WTC11 (cell line): ENCODE results near the gene KRTAP10-7. TPM values are rescaled to one million over a fixed set of nuclear protein-coding genes. Genes with fewer than 3 reads are reported as not detected.

ENCODE experiments used
- ATAC-seq: fragments of 200-7000 bp; cut with Tn5 transposase; 2 replicates; pipeline ENCODE4 v1.10.0; 2021; ENCODE audit warnings: mild to moderate bottlenecking, moderate library complexity
- CTCF ChIA-PET: fragments of 300-600 bp; sonication (Branson Sonifier 250); formaldehyde crosslinking; loops from one replicate; lab custom pipeline; 2021; ENCODE audit warnings: antibody characterized with exemption; lab: Charles Lee
- POLR2A ChIA-PET: fragments of 350-600 bp; sonication (Branson Sonifier 250); formaldehyde crosslinking; loops from one replicate; lab custom pipeline; 2021; ENCODE audit warnings: antibody characterized with exemption; lab: Charles Lee
- DNase-seq: peaks from one replicate; pipeline ENCODE4 v3.0.0; 2021; ENCODE audit warnings: low spot score
- H3K27ac Mint-ChIP-seq: 2 replicates; pipeline ENCODE4 v1.8.0; 2021; ENCODE audit warnings: mixed read lengths
- H3K27me3 Mint-ChIP-seq: 2 replicates; pipeline ENCODE4 v1.8.0; 2021; ENCODE audit warnings: low read depth, mild to moderate bottlenecking, moderate library complexity, mixed read lengths
- H3K36me3 Mint-ChIP-seq: 2 replicates; pipeline ENCODE4 v1.8.0; 2021; ENCODE audit warnings: mixed read lengths
- H3K4me1 Mint-ChIP-seq: 2 replicates; pipeline ENCODE4 v1.8.0; 2022; ENCODE audit warnings: mixed read lengths
- H3K4me3 Mint-ChIP-seq: 2 replicates; pipeline ENCODE4 v1.8.0; 2021; ENCODE audit warnings: mild to moderate bottlenecking, moderate library complexity, mixed read lengths
- H3K9me3 Mint-ChIP-seq: 2 replicates; pipeline ENCODE4 v1.8.0; 2021; ENCODE audit warnings: mixed read lengths
- ESRRA ChIP-seq: sonication (generic); formaldehyde crosslinking; IDR thresholded peaks from 2 replicates; pipeline ENCODE4 v1.8.1; 2022; ENCODE audit warnings: mild to moderate bottlenecking, missing genetic modification reagents, borderline replicate concordance
- ETV6 ChIP-seq: sonication (generic); formaldehyde crosslinking; IDR thresholded peaks from 2 replicates; pipeline ENCODE4 v1.8.1; 2022; ENCODE audit warnings: mild to moderate bottlenecking, missing genetic modification reagents
- GRHL2 ChIP-seq: fragments of 250-450 bp; sonication (Bioruptor Pico); IDR thresholded peaks from 2 replicates; pipeline ENCODE4 v1.8.0; 2022; ENCODE audit warnings: mild to moderate bottlenecking, moderate library complexity; ENCODE audit not compliant: insufficient replicate concordance, severe bottlenecking
- HMGA2 ChIP-seq: fragments of 250-450 bp; sonication (Bioruptor Pico); IDR thresholded peaks from 2 replicates; pipeline ENCODE4 v1.4.0; 2021; ENCODE audit warnings: mild to moderate bottlenecking, moderate library complexity
- IRF2 ChIP-seq: sonication (generic); formaldehyde crosslinking; IDR thresholded peaks from 2 replicates; pipeline ENCODE4 v1.8.0; 2022; ENCODE audit warnings: low read depth, missing genetic modification reagents, borderline replicate concordance
- PRRX2 ChIP-seq: fragments of 250-450 bp; sonication (Bioruptor Pico); IDR thresholded peaks from 2 replicates; pipeline ENCODE4 v1.8.0; 2021; ENCODE audit warnings: mild to moderate bottlenecking
- RORB ChIP-seq: fragments of 250-450 bp; sonication (Bioruptor Pico); IDR thresholded peaks from 2 replicates; pipeline ENCODE4 v1.9.0; 2021; ENCODE audit warnings: mild to moderate bottlenecking
- TEAD1 ChIP-seq: sonication (generic); formaldehyde crosslinking; IDR thresholded peaks from 2 replicates; pipeline ENCODE4 v1.8.0; 2022; ENCODE audit warnings: mild to moderate bottlenecking, missing genetic modification reagents
- ZNF138 ChIP-seq: sonication (generic); formaldehyde crosslinking; conservative IDR thresholded peaks from 2 replicates; pipeline ENCODE4 v1.8.1; 2022; ENCODE audit warnings: mild to moderate bottlenecking, moderate library complexity, missing genetic modification reagents
- ZNF232 ChIP-seq: sonication (generic); formaldehyde crosslinking; IDR thresholded peaks from 2 replicates; pipeline ENCODE4 v1.8.0; 2022; ENCODE audit warnings: mild to moderate bottlenecking, missing genetic modification reagents
- ZNF423 ChIP-seq: fragments of 250-450 bp; sonication (Bioruptor Pico); IDR thresholded peaks from 2 replicates; pipeline ENCODE4 v2.1.2; 2022; ENCODE audit warnings: mild to moderate bottlenecking, moderate library complexity
- total RNA-seq: library from RNA; stranded (reverse); gene quantifications from 3 replicates; pipeline ENCODE4 v1.2.3, GENCODE V29; 2021
- TF ChIP-seq, protein P1 (sequence below): sonication (generic); formaldehyde crosslinking; IDR thresholded peaks from 2 replicates; pipeline ENCODE4 v1.8.1; 2023; ENCODE audit warnings: mild to moderate bottlenecking, missing genetic modification reagents
- TF ChIP-seq, protein P2 (sequence below): fragments of 250-450 bp; sonication (Bioruptor Pico); IDR thresholded peaks from 2 replicates; pipeline ENCODE4 v1.8.0; 2021; ENCODE audit warnings: mild to moderate bottlenecking
- TF ChIP-seq, protein P3 (sequence below): sonication (generic); formaldehyde crosslinking; IDR thresholded peaks from 2 replicates; pipeline ENCODE4 v1.8.1; 2023; ENCODE audit warnings: mild to moderate bottlenecking, missing genetic modification reagents, moderate library complexity
- TF ChIP-seq, protein P4 (sequence below): sonication (generic); formaldehyde crosslinking; IDR thresholded peaks from 2 replicates; pipeline ENCODE4 v1.8.1; 2023; ENCODE audit warnings: mild to moderate bottlenecking, missing genetic modification reagents
- TF ChIP-seq, protein P5 (sequence below): sonication (generic); formaldehyde crosslinking; IDR thresholded peaks from 2 replicates; pipeline ENCODE4 v1.8.0; 2023; ENCODE audit warnings: mild to moderate bottlenecking, missing genetic modification reagents

The KRTAP10-7 gene
- total RNA-seq, 1 experiment from 2014 or later = not detected

DNA sequence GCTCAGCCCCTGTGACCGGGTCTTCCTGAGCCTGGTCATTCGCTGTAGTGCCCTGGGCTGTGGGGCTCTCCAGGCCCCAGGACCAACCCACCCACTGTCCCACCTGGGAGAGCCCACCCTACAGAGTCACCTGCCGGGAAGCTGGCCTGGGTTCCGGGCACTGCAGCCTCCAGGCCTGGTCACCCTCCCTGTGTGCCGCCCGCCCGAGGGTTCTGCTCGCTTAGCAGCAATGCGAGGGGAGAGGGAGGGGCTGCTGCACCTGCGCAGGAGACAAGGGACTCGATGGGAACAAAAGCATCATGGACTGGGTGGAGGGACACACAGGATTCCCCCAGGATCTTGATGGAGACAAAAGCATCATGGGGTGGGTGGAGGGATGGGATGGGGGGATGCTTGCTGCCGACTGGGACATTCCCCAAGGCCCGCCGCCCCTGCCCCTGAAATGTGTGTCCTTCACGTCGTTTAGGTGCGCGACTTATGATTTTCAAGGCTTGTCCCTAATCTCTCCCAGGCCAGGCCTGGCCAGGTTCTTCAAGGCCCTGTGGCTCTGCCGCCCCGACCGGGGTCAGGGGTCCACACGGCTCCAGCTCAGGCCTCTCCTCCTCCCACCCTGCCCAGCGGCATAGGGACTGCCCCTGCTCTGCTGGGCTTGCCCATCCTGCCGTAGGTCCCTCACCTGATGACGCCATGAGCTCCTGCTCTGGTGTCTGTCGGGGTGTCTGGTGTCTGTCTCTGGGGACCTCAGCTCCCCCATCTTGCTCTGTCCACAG lies 13.2 kb downstream of the KRTAP10-7 start:
- H3K36me3 Mint-ChIP-seq = peaks cover 34% of the 10 kb centered on the region
- ChIA-PET CTCF (no interaction called here), POLR2A (no interaction called here)
- 0 out of 2 replicates have a peak overlapping the region, but pooled peaks have one; percentile 72 for H3K27ac Mint-ChIP-seq
- H3K9me3 Mint-ChIP-seq = peaks cover 32% of the 10 kb centered on the region
- H3K27me3 Mint-ChIP-seq = peaks cover 4% of the 10 kb centered on the region
- TF ChIP-seq, protein P1, sequence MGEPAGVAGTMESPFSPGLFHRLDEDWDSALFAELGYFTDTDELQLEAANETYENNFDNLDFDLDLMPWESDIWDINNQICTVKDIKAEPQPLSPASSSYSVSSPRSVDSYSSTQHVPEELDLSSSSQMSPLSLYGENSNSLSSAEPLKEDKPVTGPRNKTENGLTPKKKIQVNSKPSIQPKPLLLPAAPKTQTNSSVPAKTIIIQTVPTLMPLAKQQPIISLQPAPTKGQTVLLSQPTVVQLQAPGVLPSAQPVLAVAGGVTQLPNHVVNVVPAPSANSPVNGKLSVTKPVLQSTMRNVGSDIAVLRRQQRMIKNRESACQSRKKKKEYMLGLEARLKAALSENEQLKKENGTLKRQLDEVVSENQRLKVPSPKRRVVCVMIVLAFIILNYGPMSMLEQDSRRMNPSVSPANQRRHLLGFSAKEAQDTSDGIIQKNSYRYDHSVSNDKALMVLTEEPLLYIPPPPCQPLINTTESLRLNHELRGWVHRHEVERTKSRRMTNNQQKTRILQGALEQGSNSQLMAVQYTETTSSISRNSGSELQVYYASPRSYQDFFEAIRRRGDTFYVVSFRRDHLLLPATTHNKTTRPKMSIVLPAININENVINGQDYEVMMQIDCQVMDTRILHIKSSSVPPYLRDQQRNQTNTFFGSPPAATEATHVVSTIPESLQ = no peak
- TF ChIP-seq HMGA2 (CRISPR knock-in tag) = no peak
- TF ChIP-seq, protein P2, sequence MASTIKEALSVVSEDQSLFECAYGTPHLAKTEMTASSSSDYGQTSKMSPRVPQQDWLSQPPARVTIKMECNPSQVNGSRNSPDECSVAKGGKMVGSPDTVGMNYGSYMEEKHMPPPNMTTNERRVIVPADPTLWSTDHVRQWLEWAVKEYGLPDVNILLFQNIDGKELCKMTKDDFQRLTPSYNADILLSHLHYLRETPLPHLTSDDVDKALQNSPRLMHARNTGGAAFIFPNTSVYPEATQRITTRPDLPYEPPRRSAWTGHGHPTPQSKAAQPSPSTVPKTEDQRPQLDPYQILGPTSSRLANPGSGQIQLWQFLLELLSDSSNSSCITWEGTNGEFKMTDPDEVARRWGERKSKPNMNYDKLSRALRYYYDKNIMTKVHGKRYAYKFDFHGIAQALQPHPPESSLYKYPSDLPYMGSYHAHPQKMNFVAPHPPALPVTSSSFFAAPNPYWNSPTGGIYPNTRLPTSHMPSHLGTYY (CRISPR knock-in tag) = no peak
- TF ChIP-seq ZNF232 (CRISPR knock-in tag) = no peak
- H3K4me3 Mint-ChIP-seq = no peak overlapping the region
- peaks cover 27% of the 10 kb centered on the region for H3K4me1 Mint-ChIP-seq
- DNase-seq = no peak
- no peak for ATAC-seq

DNA sequence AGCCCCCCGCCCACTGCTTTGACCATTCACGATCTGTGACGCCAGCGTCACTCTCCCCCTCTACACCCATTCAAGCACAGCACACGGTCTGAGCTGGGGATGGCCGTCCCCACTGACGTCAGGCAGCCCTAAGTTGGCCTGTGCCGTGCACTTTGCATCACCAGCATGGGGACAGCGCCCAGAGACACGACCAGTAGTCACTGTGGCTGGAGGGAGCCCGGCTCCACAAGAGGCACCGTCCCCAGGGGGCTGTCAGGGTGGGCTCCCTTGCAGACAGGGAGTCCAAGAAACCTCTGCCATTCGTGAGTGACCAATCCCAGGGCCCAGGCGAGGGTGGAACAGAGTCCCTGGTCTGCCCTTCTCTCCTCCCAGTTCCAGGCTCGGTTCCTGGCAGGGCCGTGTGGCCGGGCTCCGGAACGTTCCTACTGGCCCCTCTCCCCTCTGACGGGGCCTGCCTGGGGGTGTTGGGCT lies 13.8 kb downstream of the KRTAP10-7 start:
- DNase-seq (no peak), ATAC-seq (no peak)
- POLR2A ChIA-PET = no interaction called here
- H3K36me3 Mint-ChIP-seq = peaks cover 36% of the 10 kb centered on the region
- peaks cover 4% of the 10 kb centered on the region for H3K27me3 Mint-ChIP-seq
- peaks cover 33% of the 10 kb centered on the region for H3K9me3 Mint-ChIP-seq
- no peak overlapping the region for H3K27ac Mint-ChIP-seq
- no peak overlapping the region for H3K4me3 Mint-ChIP-seq
- peaks cover 31% of the 10 kb centered on the region for H3K4me1 Mint-ChIP-seq
- CTCF ChIA-PET = no interaction called here
- TF ChIP-seq ZNF138 (CRISPR knock-in tag) (no peak), ETV6 (no peak), HMGA2 (CRISPR knock-in tag) (no peak), ZNF423 (CRISPR knock-in tag) (no peak), PRRX2 (CRISPR knock-in tag) (no peak), GRHL2 (no peak), TEAD1 (no peak), ESRRA (no peak), IRF2 (CRISPR knock-in tag) (no peak), ZNF232 (CRISPR knock-in tag) (no peak), RORB (CRISPR knock-in tag) (no peak)
- TF ChIP-seq, protein P3, sequence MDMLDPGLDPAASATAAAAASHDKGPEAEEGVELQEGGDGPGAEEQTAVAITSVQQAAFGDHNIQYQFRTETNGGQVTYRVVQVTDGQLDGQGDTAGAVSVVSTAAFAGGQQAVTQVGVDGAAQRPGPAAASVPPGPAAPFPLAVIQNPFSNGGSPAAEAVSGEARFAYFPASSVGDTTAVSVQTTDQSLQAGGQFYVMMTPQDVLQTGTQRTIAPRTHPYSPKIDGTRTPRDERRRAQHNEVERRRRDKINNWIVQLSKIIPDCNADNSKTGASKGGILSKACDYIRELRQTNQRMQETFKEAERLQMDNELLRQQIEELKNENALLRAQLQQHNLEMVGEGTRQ (CRISPR knock-in tag) = no peak
- TF ChIP-seq, protein P4, sequence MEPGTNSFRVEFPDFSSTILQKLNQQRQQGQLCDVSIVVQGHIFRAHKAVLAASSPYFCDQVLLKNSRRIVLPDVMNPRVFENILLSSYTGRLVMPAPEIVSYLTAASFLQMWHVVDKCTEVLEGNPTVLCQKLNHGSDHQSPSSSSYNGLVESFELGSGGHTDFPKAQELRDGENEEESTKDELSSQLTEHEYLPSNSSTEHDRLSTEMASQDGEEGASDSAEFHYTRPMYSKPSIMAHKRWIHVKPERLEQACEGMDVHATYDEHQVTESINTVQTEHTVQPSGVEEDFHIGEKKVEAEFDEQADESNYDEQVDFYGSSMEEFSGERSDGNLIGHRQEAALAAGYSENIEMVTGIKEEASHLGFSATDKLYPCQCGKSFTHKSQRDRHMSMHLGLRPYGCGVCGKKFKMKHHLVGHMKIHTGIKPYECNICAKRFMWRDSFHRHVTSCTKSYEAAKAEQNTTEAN (CRISPR knock-in tag) = no peak
- TF ChIP-seq, protein P5, sequence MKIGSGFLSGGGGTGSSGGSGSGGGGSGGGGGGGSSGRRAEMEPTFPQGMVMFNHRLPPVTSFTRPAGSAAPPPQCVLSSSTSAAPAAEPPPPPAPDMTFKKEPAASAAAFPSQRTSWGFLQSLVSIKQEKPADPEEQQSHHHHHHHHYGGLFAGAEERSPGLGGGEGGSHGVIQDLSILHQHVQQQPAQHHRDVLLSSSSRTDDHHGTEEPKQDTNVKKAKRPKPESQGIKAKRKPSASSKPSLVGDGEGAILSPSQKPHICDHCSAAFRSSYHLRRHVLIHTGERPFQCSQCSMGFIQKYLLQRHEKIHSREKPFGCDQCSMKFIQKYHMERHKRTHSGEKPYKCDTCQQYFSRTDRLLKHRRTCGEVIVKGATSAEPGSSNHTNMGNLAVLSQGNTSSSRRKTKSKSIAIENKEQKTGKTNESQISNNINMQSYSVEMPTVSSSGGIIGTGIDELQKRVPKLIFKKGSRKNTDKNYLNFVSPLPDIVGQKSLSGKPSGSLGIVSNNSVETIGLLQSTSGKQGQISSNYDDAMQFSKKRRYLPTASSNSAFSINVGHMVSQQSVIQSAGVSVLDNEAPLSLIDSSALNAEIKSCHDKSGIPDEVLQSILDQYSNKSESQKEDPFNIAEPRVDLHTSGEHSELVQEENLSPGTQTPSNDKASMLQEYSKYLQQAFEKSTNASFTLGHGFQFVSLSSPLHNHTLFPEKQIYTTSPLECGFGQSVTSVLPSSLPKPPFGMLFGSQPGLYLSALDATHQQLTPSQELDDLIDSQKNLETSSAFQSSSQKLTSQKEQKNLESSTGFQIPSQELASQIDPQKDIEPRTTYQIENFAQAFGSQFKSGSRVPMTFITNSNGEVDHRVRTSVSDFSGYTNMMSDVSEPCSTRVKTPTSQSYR (CRISPR knock-in tag) = no peak
